Forelimb muscle (tissue), 1 donor: ENCODE measurements around the gene RPL22L1. TPM values are rescaled to one million over a fixed set of nuclear protein-coding genes. Genes with fewer than 3 reads are reported as not detected.
"Not testable (repeated sequence)": the region's sequence is repeated elsewhere in the genome, so short reads cannot be mapped to it uniquely, and the experiment has no call there.

Experiments used
- DNase-seq: peaks from one replicate; pipeline ENCODE4 v3.0.0-alpha.2; 2013; ENCODE audit warnings: low read depth
- polyA plus RNA-seq: library from polyadenylated mRNA; unstranded; fragments of 120-200 nt; gene quantifications from one replicate; pipeline ENCODE4 v1.2.1, GENCODE V29; 2013; ENCODE audit not compliant: insufficient read length

RPL22L1 gene
- polyA plus RNA-seq, result 61.7 TPM

GRCh38 chr3:170869645-170870593 is at the start of gene RPL22L1:
RPL22L1 (minus strand) TSS chr3:170870195; CDS start chr3:170870167, 28 bp downstream.
- DNase-seq, result peak; percentile 90

GRCh38 chr3:170918715-170919114 is 48.7 kb upstream of the RPL22L1 start:
- no peak for DNase-seq

GRCh38 chr3:170914690-170915089 is 44.7 kb upstream of the RPL22L1 start:
- no peak for DNase-seq

GRCh38 chr3:170914212-170914611 is 44.2 kb upstream of the RPL22L1 start:
- no peak for DNase-seq

GRCh38 chr3:170911051-170911450 is 41.1 kb upstream of the RPL22L1 start:
- DNase-seq, result no peak

GRCh38 chr3:170910542-170910941 is 40.5 kb upstream of the RPL22L1 start:
- no peak for DNase-seq

- no peak for DNase-seq
These were observed 39.3 kb upstream of the RPL22L1 start for GRCh38 chr3:170909129-170909903.

GRCh38 chr3:170908235-170909116 is 38.5 kb upstream of the RPL22L1 start, which contains the start of gene EIF5A2:
EIF5A2 (minus strand) TSS chr3:170908637; CDS start chr3:170907806, 831 bp downstream.
- peak; percentile 63 for DNase-seq

GRCh38 chr3:170907637-170908234 is 37.7 kb upstream of the RPL22L1 start:
- no peak for DNase-seq

GRCh38 chr3:170905862-170906261 is 35.9 kb upstream of the RPL22L1 start:
- no peak for DNase-seq

- no peak for DNase-seq
These were observed 33.1 kb upstream of the RPL22L1 start for GRCh38 chr3:170903123-170903522.

GRCh38 chr3:170899455-170899854 is 29.5 kb upstream of the RPL22L1 start:
- no peak for DNase-seq

- no peak for DNase-seq
These were observed 28.0 kb upstream of the RPL22L1 start for GRCh38 chr3:170897978-170898377.

GRCh38 chr3:170897199-170897598 is 27.2 kb upstream of the RPL22L1 start:
- not testable (repeated sequence) for DNase-seq

- DNase-seq, result no peak
These were observed 26.8 kb upstream of the RPL22L1 start for GRCh38 chr3:170896781-170897180.

- DNase-seq, result not testable (repeated sequence)
These were observed 26.3 kb upstream of the RPL22L1 start for GRCh38 chr3:170896333-170896732.

GRCh38 chr3:170893895-170894294 is 23.9 kb upstream of the RPL22L1 start:
- no peak for DNase-seq

GRCh38 chr3:170889630-170890029 is 19.6 kb upstream of the RPL22L1 start:
- no peak for DNase-seq

- DNase-seq, result no peak
These were observed 19.1 kb upstream of the RPL22L1 start for GRCh38 chr3:170889132-170889531.

- DNase-seq, result not testable (repeated sequence)
These were observed 14.3 kb upstream of the RPL22L1 start for GRCh38 chr3:170884109-170884930.
